CD4-positive, alpha-beta T cell (primary cell): ENCODE results near the gene ARL6IP1. TPM values are rescaled to one million over a fixed set of nuclear protein-coding genes. Genes with fewer than 3 reads are reported as not detected.
"Not testable (repeated sequence)": the region's sequence is repeated elsewhere in the genome, so short reads cannot be mapped to it uniquely, and the experiment has no call there.

ENCODE experiments used
- ATAC-seq: fragments of 200-7000 bp; cut with Tn5 transposase; one replicate; pipeline ENCODE4 v1.10.0; 2022; ENCODE audit warnings: mild to moderate bottlenecking; ENCODE audit not compliant: poor library complexity
- CTCF ChIA-PET: fragments of 350-600 bp; sonication (Branson Sonifier 250); formaldehyde crosslinking; loops from one replicate; lab custom pipeline; 2021; ENCODE audit warnings: antibody characterized with exemption, inconsistent platforms; lab: Charles Lee
- POLR2A ChIA-PET: fragments of 350-600 bp; sonication (Branson Sonifier 250); formaldehyde crosslinking; loops from one replicate; lab custom pipeline; 2021; ENCODE audit warnings: antibody characterized with exemption, inconsistent platforms; lab: Charles Lee
- DNase-seq, 14 experiments: peaks; one replicate each; pipeline ENCODE4 v3.0.0-alpha.2; 2013 to 2020; ENCODE audit warnings: mixed read lengths in 2 of 14
- H3K27ac ChIP-seq, 2 donors: one replicate each; pipeline versions ENCODE4 v1.5.1 to v1.7.0; 2013; ENCODE audit warnings: low read length in 2 of 2, low read depth in 1 of 2, mild to moderate bottlenecking in 1 of 2
- H3K27me3 ChIP-seq, 2 experiments: 1 replicate in 1 of 2; 2 replicates in 1 of 2; pipeline versions ENCODE4 v1.6.1 to v1.7.0; 2013; ENCODE audit warnings: low read length in 2 of 2, control low read depth in 1 of 2, mild to moderate bottlenecking in 1 of 2, moderate library complexity in 1 of 2; ENCODE audit not compliant: insufficient read depth in 2 of 2, control insufficient read depth in 1 of 2
- H3K36me3 ChIP-seq: one replicate; pipeline ENCODE4 v1.6.1; 2013; ENCODE audit warnings: low read length, control low read depth; ENCODE audit not compliant: insufficient read depth
- H3K4me1 ChIP-seq: one replicate; pipeline ENCODE4 v1.6.1; 2013; ENCODE audit warnings: low read length, control low read depth; ENCODE audit not compliant: insufficient read depth
- H3K4me3 ChIP-seq: one replicate; pipeline ENCODE4 v1.5.1; 2013; ENCODE audit warnings: mild to moderate bottlenecking, low read length, moderate library complexity
- H3K9me3 ChIP-seq, 2 experiments: 1 replicate in 1 of 2; 2 replicates in 1 of 2; pipeline versions ENCODE4 v1.6.1 to v1.7.0; 2013; ENCODE audit warnings: low read length in 2 of 2, mild to moderate bottlenecking in 2 of 2, control low read depth in 1 of 2, moderate library complexity in 1 of 2; ENCODE audit not compliant: control insufficient read depth in 1 of 2, insufficient read depth in 1 of 2
- H3K27ac Mint-ChIP-seq: one replicate; pipeline ENCODE4 v1.8.0; 2020; ENCODE audit warnings: mixed read lengths
- H3K27me3 Mint-ChIP-seq: one replicate; pipeline ENCODE4 v1.8.0; 2021; ENCODE audit warnings: mixed read lengths
- H3K36me3 Mint-ChIP-seq: one replicate; pipeline ENCODE4 v1.8.0; 2021; ENCODE audit warnings: low read depth, mixed read lengths
- H3K4me1 Mint-ChIP-seq: one replicate; pipeline ENCODE4 v1.8.0; 2021; ENCODE audit warnings: low read depth, mixed read lengths
- H3K4me3 Mint-ChIP-seq: one replicate; pipeline ENCODE4 v1.8.0; 2020; ENCODE audit warnings: mild to moderate bottlenecking, mixed read lengths
- H3K9me3 Mint-ChIP-seq: one replicate; pipeline ENCODE4 v1.8.0; 2020; ENCODE audit warnings: mixed read lengths
- CTCF ChIP-seq: fragments of 200-600 bp; IDR thresholded peaks from one replicate; pipeline ENCODE4 v1.8.0; 2022; ENCODE audit warnings: antibody characterized with exemption, mild to moderate bottlenecking
- intact Hi-C, 2 experiments: fragments of 100-400 bp; cut with DNase I in 1 of 2; cut with micrococcal nuclease in 1 of 2; formaldehyde crosslinking; loops; one replicate each; pipeline versions ENCODE4 v1.15.1 to v1.9.0; 2023 to 2025; cut with DNase I, micrococcal nuclease
- total RNA-seq, 174 experiments: library from RNA in 2 of 174; stranded (reverse) in 2 of 174; gene quantifications; one replicate each; pipeline ENCODE4 v1.2.3 and lab custom pipeline; 2021 to 2026

The ARL6IP1 gene
- total RNA-seq, 2 experiments from 2014 or later: 109 to 111 TPM

DNA sequence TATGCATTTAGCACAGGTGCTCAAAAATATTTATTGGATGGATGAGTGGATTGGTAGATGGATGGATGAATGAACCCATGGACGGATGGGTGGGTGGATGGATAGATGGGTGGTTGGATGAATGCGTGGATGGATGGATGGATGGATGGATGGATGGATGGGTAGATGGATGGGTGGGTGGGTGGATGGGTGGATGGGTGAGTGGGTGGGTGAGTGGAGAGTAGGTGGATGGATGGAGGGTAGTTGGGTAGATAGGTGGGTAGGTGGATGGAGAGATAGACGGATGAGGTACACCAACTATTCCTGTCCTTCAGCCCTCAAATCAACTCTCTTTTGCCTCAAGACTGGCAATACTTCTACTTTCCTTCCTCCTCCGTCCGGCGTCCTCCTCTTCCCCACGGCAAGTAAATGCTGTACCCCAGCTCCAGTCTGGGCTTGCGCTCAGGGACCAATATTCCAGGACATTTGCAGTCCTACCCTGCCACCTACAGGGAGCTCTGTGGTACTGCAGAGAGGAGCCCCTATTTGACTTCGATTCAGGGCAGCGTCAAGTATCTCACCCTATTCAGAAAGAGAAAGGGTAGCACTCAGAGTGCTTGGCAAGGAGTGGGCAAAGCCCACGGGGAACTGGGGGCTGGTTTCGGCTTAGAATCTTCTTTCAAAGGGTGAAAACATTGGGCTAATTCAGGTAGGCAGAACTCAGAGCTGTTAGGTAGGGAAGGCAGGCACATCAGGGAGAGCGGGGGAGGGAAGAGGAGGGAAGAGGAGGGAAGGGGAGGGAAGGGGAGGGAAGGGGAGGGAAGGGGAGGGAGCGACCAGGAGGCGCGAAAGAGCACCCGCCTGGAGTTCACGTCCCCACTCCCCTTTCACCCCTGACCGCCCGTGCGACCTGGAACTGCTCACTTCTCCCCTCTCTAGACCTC, 41.5 kb downstream of the ARL6IP1 start:
- intact Hi-C loops: loop anchor here in 1 of 2 experiments (5.0 to 10.0 kb wide), 2 partner anchors 835 to 1283 kb away; no protein-coding TSS in a partner anchor
- H3K36me3 Mint-ChIP-seq, H3K27ac ChIP-seq, H3K9me3 ChIP-seq, H3K9me3 Mint-ChIP-seq, POLR2A ChIA-PET, H3K36me3 ChIP-seq, H3K27me3 ChIP-seq, H3K4me3 Mint-ChIP-seq, H3K4me3 ChIP-seq, H3K27me3 Mint-ChIP-seq, H3K27ac Mint-ChIP-seq: not testable (repeated sequence)
- CTCF ChIA-PET: interaction anchor here (0.6 kb wide), 1 partner anchor 838 kb away, joined by 3 read pairs; no protein-coding TSS in a partner anchor
- ATAC-seq: peak; percentile 95
- H3K4me1 ChIP-seq: peaks cover 19% of the 10 kb centered on the region
- H3K4me1 Mint-ChIP-seq: peaks cover 16% of the 10 kb centered on the region
- peak; percentile 65 for TF ChIP-seq CTCF
- DNase-seq: peak; percentile 10 to 73 (median 34)

DNA sequence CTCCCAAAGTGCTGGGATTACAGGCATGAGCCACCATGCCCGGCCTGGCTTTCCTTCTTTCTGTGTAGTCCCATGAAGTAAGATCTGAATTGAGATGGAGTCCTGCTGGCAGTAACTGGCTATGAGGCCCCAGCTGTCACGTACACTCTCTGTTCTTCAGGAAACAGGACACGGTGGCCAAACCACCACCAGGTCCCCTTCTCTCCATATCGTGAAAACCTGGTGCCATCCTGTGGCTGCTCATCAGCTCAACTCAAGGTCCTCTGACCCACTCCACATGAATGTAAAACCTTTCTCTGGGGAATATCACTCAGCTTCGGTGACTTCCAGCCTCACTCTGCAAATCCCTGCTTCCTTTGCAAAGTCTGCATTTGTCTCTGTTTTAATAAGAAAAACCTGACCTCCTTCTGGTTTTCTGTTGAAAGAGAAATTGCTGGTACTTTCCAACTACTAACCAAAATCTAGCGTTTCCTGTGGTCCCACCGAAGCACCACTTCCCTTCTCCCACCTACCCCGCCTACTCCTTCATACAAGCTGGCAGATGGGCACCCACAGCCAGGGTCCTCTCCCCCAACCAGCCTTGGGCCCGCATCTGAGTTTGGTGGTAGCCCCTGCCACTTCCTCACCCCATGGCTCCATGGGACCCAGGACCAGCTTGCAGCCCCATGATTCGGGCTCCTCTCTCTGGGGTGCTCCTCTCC, 43.2 kb downstream of the ARL6IP1 start:
- H3K4me3 Mint-ChIP-seq, DNase-seq, H3K9me3 ChIP-seq, H3K27ac Mint-ChIP-seq, H3K27me3 Mint-ChIP-seq, CTCF ChIA-PET, H3K27ac ChIP-seq, H3K9me3 Mint-ChIP-seq, H3K36me3 ChIP-seq, ATAC-seq, POLR2A ChIA-PET, H3K4me3 ChIP-seq, H3K27me3 ChIP-seq, H3K36me3 Mint-ChIP-seq: not testable (repeated sequence)
- peaks cover 19% of the 10 kb centered on the region for H3K4me1 ChIP-seq
- peaks cover 16% of the 10 kb centered on the region for H3K4me1 Mint-ChIP-seq
- intact Hi-C loops: loop anchor here in 1 of 2 experiments (5.0 to 10.0 kb wide), 2 partner anchors 833 to 1281 kb away; no protein-coding TSS in a partner anchor

- H3K4me1 Mint-ChIP-seq: peaks cover 16% of the 10 kb centered on the region
- H3K27me3 Mint-ChIP-seq, POLR2A ChIA-PET, H3K4me3 ChIP-seq, ATAC-seq, H3K4me3 Mint-ChIP-seq, H3K9me3 ChIP-seq, H3K36me3 Mint-ChIP-seq, H3K27me3 ChIP-seq, CTCF ChIA-PET, H3K27ac ChIP-seq, H3K9me3 Mint-ChIP-seq, H3K36me3 ChIP-seq: not testable (repeated sequence)
- peak overlapping the region; percentile 50 for H3K27ac Mint-ChIP-seq
- DNase-seq: peak in 1 of 14 experiments; percentile 18
- peaks cover 19% of the 10 kb centered on the region for H3K4me1 ChIP-seq
- intact Hi-C loops: loop anchor here in 1 of 2 experiments (5.0 to 10.0 kb wide), 2 partner anchors 832 to 1279 kb away; no protein-coding TSS in a partner anchor
Measured at GRCh38 chr16:18756639-18757038, 44.7 kb downstream of the ARL6IP1 start.

GRCh38 chr16:18742870-18743269, 58.5 kb downstream of the ARL6IP1 start:
- POLR2A ChIA-PET, H3K27ac Mint-ChIP-seq, H3K4me1 ChIP-seq, intact Hi-C loops, ATAC-seq, H3K27me3 ChIP-seq, H3K9me3 ChIP-seq, H3K36me3 Mint-ChIP-seq, H3K4me3 Mint-ChIP-seq, H3K9me3 Mint-ChIP-seq, H3K36me3 ChIP-seq, H3K4me3 ChIP-seq, H3K4me1 Mint-ChIP-seq, CTCF ChIA-PET, H3K27me3 Mint-ChIP-seq, DNase-seq, H3K27ac ChIP-seq: not testable (repeated sequence)

Other genes starting within 250 kb of the ARL6IP1 start
- 10 to 100 TPM; 46.1 to 48.5 TPM for gene NOMO2, start 239.5 kb downstream of the ARL6IP1 start, total RNA-seq
- gene RPS15A, start 11.2 kb downstream of the ARL6IP1 start, total RNA-seq: 1,000 to 10,000 TPM; 3,821 to 3,943 TPM
- 100 to 1,000 TPM; 120 to 127 TPM for gene SMG1, start 124.9 kb upstream of the ARL6IP1 start, total RNA-seq
- not detected for gene TMC7, start 182.4 kb upstream of the ARL6IP1 start, total RNA-seq